BLaER1 (cell line): Measurements from ENCODE around the gene SNCB.

Source experiments
- H3K27ac ChIP-seq: shearing (Covaris generic); formaldehyde crosslinking; 2 replicates; pipeline ENCODE4 v1.8.1; 2022
- H3K27me3 ChIP-seq: shearing (Covaris generic); formaldehyde crosslinking; 2 replicates; pipeline ENCODE4 v1.8.1; 2022
- H3K36me3 ChIP-seq: shearing (Covaris generic); formaldehyde crosslinking; 2 replicates; pipeline ENCODE4 v1.8.1; 2022
- H3K4me1 ChIP-seq: shearing (Covaris generic); formaldehyde crosslinking; 2 replicates; pipeline ENCODE4 v1.8.1; 2022
- H3K4me2 ChIP-seq: shearing (Covaris generic); formaldehyde crosslinking; 2 replicates; pipeline ENCODE4 v1.8.1; 2022
- H3K4me3 ChIP-seq: shearing (Covaris generic); formaldehyde crosslinking; 2 replicates; pipeline ENCODE4 v1.8.1; 2022
- H3K9ac ChIP-seq: shearing (Covaris generic); formaldehyde crosslinking; 2 replicates; pipeline ENCODE4 v1.8.1; 2022
- H3K9me3 ChIP-seq: shearing (Covaris generic); formaldehyde crosslinking; 2 replicates; pipeline ENCODE4 v1.8.1; 2022
- H4K20me1 ChIP-seq: shearing (Covaris generic); formaldehyde crosslinking; 2 replicates; pipeline ENCODE4 v1.8.1; 2022
- Cebpa-rat ChIP-seq: shearing (Covaris generic); IDR thresholded peaks from 2 replicates; pipeline ENCODE4 v1.8.1; 2022

The SNCB gene

DNA sequence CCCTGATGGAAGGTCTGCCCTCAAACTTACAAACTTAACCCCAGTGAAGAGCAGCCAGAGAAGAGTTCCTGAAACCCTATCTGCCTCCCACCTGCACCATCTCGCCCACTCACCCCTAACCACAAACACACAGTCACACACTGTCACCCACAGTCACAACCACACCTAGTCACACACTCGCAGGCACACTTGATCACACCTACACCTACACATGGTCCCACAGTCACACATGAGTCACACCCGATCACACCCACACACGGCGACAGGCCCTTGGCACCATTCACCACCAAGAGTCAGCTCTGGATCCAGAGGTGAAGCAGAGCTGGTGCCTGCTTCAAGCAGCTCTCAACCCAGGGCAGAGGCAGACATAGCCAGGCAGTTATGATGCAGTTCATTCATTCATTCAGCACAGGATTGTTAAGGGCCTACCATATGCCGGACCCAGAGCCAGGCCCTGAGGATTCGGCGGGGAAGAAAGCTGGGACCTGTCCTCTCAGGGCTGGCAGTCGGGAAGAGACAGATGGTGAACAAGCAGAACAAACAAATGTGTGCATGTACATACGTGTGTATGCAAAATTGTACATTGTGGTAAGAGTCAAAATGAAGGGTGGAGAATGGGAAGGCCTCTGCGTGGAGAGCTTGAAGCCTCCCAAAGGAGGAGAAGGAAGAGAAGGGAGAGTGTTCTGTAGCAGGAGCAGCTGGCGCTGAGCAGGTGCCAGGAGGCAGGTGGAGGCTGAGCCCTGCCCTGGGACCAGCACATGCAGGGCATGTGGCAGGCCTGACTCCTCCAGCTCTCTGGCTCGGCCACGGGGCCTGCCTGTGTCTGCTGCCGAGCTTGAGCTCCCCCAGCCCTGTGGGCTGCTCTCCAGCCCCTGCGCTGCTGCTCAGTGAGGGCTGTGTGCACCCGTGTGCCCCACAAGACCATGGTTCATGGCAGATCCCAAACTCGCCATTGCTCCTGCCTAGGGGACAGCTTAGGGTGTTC lies 23.4 kb upstream of the SNCB start:
- H3K36me3 ChIP-seq = peaks cover 54% of the 10 kb centered on the region
- peak overlapping the region; percentile 99 for H3K4me2 ChIP-seq
- H4K20me1 ChIP-seq = peaks cover 85% of the 10 kb centered on the region
- H3K27ac ChIP-seq = 0 out of 2 replicates have a peak overlapping the region, but pooled peaks have one; percentile 21
- no peaks in the 10 kb centered on the region for H3K27me3 ChIP-seq
- TF ChIP-seq Cebpa-rat = no peak
- no peaks in the 10 kb centered on the region for H3K9me3 ChIP-seq
- 0 out of 2 replicates have a peak overlapping the region, but pooled peaks have one; percentile 2 for H3K9ac ChIP-seq
- no peak overlapping the region for H3K4me3 ChIP-seq
- peaks cover 85% of the 10 kb centered on the region for H3K4me1 ChIP-seq

DNA sequence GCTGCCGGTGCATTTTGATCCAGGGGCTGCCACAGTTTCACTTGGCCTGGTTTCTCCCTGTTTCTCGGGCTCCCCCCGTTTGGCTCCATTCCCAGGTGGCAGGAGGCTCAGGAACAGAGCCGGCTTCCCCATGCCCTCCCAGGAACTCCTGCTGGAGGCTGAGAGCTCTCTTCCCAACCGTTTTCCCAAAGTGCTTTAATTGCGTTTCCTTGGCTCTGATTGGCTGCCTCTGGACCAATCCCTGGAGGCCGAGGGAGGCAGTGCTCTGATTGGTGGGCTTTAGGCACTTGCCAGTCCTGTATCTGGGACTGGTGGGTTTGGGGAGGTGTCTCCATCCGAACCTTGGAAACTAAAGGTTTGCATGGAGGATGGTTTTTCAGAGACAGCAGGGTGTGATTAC lies 21.8 kb upstream of the SNCB start:
- Histone ChIP-seq H3K4me2 (peak overlapping the region; percentile 99), H3K27me3 (no peaks in the 10 kb centered on the region), H4K20me1 (peaks cover 77% of the 10 kb centered on the region), H3K9me3 (no peaks in the 10 kb centered on the region), H3K4me1 (peaks cover 83% of the 10 kb centered on the region), H3K9ac (peak overlapping the region; percentile 70; the same call in 1 of the 2 replicates), H3K4me3 (peak overlapping the region; percentile 83), H3K27ac (peak overlapping the region; percentile 81), H3K36me3 (peaks cover 47% of the 10 kb centered on the region)
- no peak for TF ChIP-seq Cebpa-rat

DNA sequence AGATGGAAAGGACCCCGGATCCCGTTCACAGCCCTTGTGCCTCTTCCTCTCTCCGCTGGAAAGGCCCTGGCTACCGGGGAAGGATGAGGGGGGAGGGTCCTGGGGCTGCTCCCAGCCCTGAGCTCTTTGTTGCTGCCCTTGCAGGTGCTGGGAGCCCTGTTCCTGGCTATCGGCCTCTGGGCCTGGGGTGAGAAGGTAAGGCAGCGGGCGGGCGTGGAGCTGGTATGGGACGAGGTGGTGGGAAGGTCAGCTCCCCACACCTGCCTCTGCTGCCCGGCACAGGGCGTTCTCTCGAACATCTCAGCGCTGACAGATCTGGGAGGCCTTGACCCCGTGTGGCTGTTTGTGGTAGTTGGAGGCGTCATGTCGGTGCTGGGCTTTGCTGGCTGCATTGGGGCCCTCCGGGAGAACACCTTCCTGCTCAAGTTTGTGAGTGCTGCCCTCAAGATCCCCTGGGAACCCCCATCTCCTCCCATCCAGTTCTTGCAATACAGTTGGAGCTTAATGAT lies 21.2 kb upstream of the SNCB start:
- peak overlapping the region; percentile 83 for H3K4me3 ChIP-seq
- no peak for TF ChIP-seq Cebpa-rat
- peaks cover 41% of the 10 kb centered on the region for H3K36me3 ChIP-seq
- H3K27me3 ChIP-seq = no peaks in the 10 kb centered on the region
- no peaks in the 10 kb centered on the region for H3K9me3 ChIP-seq
- H4K20me1 ChIP-seq = peaks cover 71% of the 10 kb centered on the region
- H3K27ac ChIP-seq = peak overlapping the region; percentile 81
- peaks cover 87% of the 10 kb centered on the region for H3K4me1 ChIP-seq
- peak overlapping the region; percentile 99 for H3K4me2 ChIP-seq
- H3K9ac ChIP-seq = peak overlapping the region; percentile 70

DNA sequence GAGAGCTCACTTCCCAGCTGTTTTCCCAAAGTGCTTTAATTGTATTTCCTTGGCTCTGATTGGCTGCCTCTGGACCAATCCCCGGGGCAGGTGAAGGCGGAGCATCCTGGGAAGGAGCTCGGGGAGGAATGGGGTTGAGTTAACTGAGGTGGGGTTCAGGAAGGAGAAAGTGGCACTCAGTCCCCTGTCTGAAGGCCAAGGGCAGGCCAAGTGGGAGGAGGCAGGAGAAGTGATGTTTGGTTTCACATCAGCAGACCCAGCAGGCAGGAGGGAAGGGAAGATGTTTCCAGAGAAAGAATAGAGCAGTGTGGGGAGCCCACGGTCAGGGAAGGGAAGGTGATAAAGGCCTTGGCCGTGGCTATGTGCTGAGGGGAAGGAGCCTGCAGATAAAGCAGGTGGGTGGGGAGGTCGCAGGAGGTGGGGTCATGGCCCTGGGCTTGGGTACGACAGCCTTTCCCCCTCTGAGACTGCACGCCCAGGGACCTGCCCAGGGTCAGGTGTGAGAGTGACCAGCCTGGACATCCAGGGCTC lies 20.1 kb upstream of the SNCB start:
- Histone ChIP-seq H3K9me3 (no peaks in the 10 kb centered on the region), H3K4me3 (peak overlapping the region; percentile 83), H3K27me3 (no peaks in the 10 kb centered on the region), H3K4me1 (peaks cover 85% of the 10 kb centered on the region), H3K9ac (peak overlapping the region; percentile 70), H3K36me3 (peaks cover 30% of the 10 kb centered on the region), H3K27ac (peak overlapping the region; percentile 81), H4K20me1 (peaks cover 63% of the 10 kb centered on the region), H3K4me2 (peak overlapping the region; percentile 99)
- TF ChIP-seq Cebpa-rat = no peak

DNA sequence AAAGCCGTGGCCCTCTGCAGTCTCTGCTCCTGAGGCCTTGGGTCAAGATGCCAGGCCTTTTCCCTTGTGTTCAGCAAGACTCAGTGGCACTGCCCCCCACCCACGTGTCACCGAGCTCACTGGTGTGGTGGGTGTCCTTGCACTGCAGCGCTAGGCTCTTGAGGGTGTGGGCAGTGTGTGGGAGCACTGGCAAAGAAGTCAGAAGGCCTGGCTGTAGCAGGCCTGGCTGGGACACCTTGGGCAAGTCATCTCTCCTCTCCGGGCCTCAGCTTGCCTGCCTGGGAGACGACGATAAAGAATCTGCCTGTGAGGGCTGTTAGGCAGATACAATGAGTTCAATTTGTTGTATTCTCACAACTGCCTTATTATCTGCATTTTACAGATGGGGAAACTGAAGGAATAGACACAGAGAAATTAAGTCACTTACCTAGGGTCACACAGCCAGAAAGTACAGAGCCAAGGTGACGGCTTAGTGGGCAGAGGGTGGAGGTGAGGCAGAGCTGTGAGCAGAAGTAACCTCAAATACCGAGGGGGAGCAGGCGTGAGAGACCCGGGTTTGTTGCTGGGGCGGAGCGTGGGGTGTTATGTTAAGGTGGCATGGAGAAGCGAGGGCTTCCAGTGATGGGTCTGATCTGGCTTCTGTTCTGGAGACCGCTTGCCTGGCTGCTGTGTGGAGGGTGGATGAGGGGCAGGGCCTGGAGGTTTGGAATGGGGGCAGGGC lies 18.3 kb upstream of the SNCB start:
- Histone ChIP-seq H3K36me3 (peaks cover 12% of the 10 kb centered on the region), H4K20me1 (peaks cover 46% of the 10 kb centered on the region), H3K27ac (peak overlapping the region; percentile 83), H3K9me3 (no peaks in the 10 kb centered on the region), H3K4me3 (peak overlapping the region; percentile 83), H3K4me1 (peaks cover 84% of the 10 kb centered on the region), H3K4me2 (peak overlapping the region; percentile 99), H3K9ac (peak overlapping the region; percentile 84), H3K27me3 (no peaks in the 10 kb centered on the region)
- no peak for TF ChIP-seq Cebpa-rat

DNA sequence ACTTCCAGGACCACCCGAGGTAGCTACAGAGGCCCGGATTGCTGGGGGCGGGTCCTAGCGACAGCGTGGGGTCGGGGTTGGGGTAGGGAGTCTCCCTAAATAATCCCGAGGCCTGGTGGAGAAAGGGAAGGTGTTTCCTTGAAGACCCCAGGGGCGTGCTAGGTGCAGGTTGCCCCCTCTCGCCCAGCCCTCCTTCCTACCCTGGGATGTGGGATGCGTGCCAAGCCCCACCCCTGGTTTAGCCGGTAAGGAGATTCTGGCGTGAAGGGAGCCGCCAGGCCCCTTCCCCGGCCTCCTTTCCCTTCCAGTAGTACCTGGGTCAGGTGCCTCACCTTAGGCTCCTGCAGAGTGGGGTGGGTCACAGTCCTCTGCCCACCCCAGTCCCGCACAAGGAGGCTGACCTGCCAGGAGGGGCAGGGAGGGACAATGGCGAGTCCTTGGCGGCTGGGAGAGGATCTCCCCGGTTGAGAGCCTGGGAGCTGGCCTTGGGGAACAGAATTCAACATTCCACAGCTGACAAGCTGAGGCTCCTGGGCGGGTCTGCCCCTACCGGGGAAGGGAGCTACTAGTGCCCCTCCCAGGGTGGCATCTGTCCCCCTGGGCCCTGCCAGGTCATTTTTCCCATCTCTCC lies 17.6 kb upstream of the SNCB start:
- Histone ChIP-seq H3K9ac (peak overlapping the region; percentile 84), H4K20me1 (peaks cover 39% of the 10 kb centered on the region), H3K27me3 (no peaks in the 10 kb centered on the region), H3K9me3 (no peaks in the 10 kb centered on the region), H3K27ac (peak overlapping the region; percentile 83), H3K4me1 (peaks cover 83% of the 10 kb centered on the region), H3K4me3 (peak overlapping the region; percentile 83), H3K36me3 (peaks cover 5% of the 10 kb centered on the region), H3K4me2 (peak overlapping the region; percentile 99)
- TF ChIP-seq Cebpa-rat = no peak

DNA sequence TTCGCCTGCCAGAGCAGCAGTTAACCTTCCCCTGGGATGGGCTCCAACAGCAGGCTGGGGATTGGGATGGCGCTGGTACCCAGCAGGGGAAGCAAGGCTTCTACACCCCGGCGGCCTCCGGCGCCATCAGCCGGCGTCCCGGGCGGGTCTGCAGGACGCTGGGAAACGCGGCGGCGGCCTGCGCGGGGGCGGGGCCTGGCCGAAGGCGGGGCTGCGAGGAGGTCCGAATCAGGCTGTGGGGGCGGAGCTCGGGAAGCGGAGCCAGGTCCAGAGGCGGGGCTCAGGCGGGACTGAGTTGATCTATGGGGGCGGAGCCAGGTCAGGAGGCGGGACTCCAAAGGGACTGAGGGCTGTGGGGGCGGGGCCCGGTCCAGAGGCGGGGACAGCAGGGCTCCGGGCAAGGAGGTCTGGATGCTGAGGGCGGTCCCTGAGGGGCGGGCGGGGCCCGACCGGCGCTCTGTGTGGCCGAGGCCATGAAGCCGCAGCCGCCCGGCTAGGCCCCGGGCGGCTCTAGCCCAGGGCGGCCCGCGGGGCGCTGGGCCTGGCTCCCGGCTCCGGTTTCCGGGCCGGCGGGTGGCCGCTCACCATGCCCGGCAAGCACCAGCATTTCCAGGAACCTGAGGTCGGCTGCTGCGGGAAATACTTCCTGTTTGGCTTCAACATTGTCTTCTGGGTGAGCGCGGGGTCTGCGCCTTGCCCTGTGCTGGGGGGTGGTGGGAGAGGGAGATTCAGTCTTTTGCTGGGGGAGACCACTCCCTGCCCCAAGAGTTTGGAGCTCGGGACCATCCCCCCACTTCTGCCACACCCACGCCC lies 16.9 kb upstream of the SNCB start, which contains the start of gene TSPAN17:
Gene TSPAN17, plus strand, starts transcription at position 455 of the 813 bp plus-strand sequence. Its CDS starts 132 bp downstream, at position 587.
- no peaks in the 10 kb centered on the region for H3K36me3 ChIP-seq
- peak within 1 kb of the TSS; percentile 83 for H3K27ac ChIP-seq
- H3K4me2 ChIP-seq = peak within 1 kb of the TSS; percentile 99
- H3K27me3 ChIP-seq = no peaks in the 10 kb centered on the region
- peak within 1 kb of the TSS; percentile 83 for H3K4me3 ChIP-seq
- no peak for TF ChIP-seq Cebpa-rat
- H4K20me1 ChIP-seq = peaks cover 32% of the 10 kb centered on the region
- peaks cover 76% of the 10 kb centered on the region for H3K4me1 ChIP-seq
- H3K9me3 ChIP-seq = no peaks in the 10 kb centered on the region
- H3K9ac ChIP-seq = peak within 1 kb of the TSS; percentile 84

DNA sequence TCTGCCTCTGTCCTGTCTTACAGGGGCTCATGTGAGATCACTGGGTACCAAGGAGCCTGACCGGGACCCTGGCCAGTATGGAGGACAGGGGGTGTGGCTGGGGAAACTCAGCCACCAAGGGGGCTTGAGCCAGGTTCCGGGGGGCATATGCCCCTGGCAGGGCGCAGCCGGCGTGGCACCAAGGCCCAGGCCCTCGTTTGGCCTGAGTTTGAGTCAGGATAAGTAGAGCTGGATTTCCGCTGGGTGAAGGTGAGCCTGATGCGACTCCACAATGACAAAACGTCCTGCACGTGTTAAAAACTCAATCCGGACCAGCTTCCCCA lies 16.3 kb upstream of the SNCB start:
- Histone ChIP-seq H3K4me3 (peak overlapping the region; percentile 83), H3K9me3 (no peaks in the 10 kb centered on the region), H3K4me2 (peak overlapping the region; percentile 99), H3K27me3 (no peaks in the 10 kb centered on the region), H3K36me3 (no peaks in the 10 kb centered on the region), H3K9ac (peak overlapping the region; percentile 53), H3K27ac (peak overlapping the region; percentile 65), H4K20me1 (peaks cover 30% of the 10 kb centered on the region), H3K4me1 (peaks cover 70% of the 10 kb centered on the region)
- TF ChIP-seq Cebpa-rat = no peak
